GM20000 (cell line): ENCODE measurements around the gene DUSP22.
"Not testable (repeated sequence)": the region's sequence is repeated elsewhere in the genome, so short reads cannot be mapped to it uniquely, and the experiment has no call there.

Experiments used
- DNase-seq: peaks from one replicate; pipeline ENCODE4 v3.0.0; 2012; ENCODE audit warnings: low spot score
- CTCF ChIP-seq: IDR thresholded peaks from 2 replicates; pipeline ENCODE4 v1.5.1; 2012; ENCODE audit warnings: mild to moderate bottlenecking, control low read depth; ENCODE audit errors: extremely low read depth, missing control alignments

The DUSP22 gene

GRCh38 chr6:366389-367297, 74.4 kb downstream of the DUSP22 start:
- no peak for TF ChIP-seq CTCF
- DNase-seq: no peak

GRCh38 chr6:367298-367794, 75.1 kb downstream of the DUSP22 start:
- TF ChIP-seq CTCF: no peak
- no peak for DNase-seq

DNA sequence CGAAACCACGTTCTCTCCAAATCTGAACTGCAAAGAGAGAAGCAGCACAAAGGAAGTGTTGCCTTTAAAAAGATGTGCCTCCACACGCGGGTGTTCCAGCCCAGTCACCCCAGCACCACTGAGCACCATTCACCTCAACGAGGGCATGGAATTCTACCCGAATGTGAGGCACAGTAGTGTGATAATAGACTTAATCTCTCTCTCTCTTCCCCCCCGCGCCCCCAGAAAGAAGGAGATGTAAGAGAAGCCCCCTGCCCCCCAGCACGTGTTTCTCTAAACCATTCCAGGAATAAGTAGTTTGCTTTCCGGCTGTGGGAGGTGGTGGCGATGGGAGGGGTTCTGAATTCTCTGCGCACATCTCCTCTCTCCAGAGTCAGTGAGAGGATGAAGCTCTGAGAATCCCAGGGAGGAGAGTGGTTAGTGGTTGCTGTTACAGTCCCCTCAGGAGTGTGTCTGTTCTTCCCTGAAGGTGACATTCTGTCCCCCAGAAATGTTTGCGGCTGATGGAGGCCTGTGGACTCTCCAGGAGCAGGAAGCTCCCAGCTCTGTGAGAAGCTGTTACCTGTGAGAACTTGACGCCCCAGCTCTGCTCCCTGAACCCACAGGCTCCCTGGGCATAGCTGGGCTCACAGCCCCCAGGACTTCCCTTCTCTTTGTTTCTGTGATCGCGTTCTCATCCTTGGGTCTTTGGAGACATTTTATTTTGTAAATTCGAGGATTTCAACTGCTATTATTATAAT, 75.8 kb downstream of the DUSP22 start:
- DNase-seq: no peak
- TF ChIP-seq CTCF: no peak

GRCh38 chr6:369559-370431, 77.5 kb downstream of the DUSP22 start:
- TF ChIP-seq CTCF: no peak

DNA sequence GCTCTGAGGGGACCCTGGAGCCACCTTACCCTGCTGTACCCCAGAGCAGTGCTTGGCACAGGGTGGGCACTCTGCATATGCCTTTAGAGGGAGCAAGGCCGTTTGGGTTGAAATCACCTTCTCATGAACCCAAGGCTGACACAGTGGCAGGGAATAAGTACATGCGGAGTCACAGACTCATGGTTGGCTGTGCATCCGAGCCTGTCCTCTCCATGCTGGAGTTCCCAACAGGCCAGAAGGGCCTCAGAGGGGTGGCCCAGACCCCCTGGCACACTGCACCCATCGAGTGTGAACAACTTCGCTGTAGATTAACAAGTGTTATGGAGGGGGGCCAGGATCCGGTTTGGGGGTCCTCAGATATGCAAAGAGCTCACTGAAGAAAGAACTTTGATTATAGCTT, 78.3 kb downstream of the DUSP22 start:
- TF ChIP-seq CTCF: no peak
- no peak for DNase-seq

More at GRCh38 chr6:369559-370431, 77.5 kb downstream of the DUSP22 start:
- DNase-seq: no peak

DNA sequence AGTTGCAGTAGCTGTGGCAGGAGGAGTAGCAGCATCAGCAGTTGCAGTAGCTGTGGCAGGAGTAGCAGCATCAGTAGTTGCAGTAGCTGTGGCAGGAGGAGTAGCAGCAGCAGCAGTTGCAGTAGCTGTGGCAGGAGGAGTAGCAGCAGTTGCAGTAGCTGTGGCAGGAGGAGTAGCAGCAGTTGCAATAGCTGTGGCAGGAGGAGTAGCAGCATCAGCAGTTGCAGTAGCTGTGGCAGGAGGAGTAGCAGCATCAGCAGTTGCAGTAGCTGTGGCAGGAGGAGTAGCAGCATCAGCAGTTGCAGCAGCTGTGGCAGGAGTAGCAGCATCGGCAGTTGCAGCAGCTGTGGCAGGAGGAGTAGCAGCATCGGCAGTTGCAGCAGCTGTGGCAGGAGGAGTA, 79.6 kb downstream of the DUSP22 start:
- DNase-seq: not testable (repeated sequence)

DNA sequence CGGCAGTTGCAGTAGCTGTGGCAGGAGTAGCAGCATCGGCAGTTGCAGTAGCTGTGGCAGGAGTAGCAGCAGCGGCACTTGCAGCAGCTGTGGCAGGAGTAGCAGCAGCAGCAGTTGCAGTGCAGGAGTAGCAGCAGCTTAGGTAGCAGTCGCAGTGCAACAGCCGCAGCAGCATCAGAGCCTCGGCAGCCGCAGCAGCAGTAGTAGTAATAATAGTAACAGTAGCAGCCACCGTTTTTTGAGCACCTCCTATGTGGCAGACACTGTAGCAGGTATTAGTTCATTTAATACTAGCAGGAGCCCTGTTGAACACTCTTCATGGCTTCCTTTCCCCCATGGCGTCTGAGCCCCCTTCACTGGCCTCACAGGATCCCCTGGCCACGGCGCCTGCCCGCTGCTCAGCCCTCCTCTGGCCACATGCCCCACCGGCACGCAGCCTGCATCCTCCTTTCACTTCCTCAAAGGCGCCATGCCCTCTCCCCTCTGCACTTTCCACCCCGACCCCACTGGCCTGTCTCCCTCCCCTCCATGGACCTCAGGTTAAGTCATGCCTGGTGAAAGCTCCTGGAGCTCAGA, 80.1 kb downstream of the DUSP22 start:
- TF ChIP-seq CTCF: no peak
- DNase-seq: no peak
